IMR-90 (cell line): ENCODE measurements around the gene TOP2B.

ENCODE experiments used
- CTCF ChIP-seq: conservative IDR thresholded peaks from 2 replicates; pipeline ENCODE4 v1.5.1; 2012; ENCODE audit warnings: mild to moderate bottlenecking, low read depth, low read length, improper control_type of control experiment
- MAFK ChIP-seq: IDR thresholded peaks from 2 replicates; pipeline ENCODE4 v1.6.1; 2012; ENCODE audit warnings: low read depth, low read length, improper control_type of control experiment
- MXI1 ChIP-seq: IDR thresholded peaks from 2 replicates; pipeline ENCODE4 v1.6.1; 2012; ENCODE audit warnings: low read depth, mild to moderate bottlenecking, low read length, moderate library complexity, borderline replicate concordance
- POLR2A ChIP-seq: IDR thresholded peaks from 2 replicates; pipeline ENCODE4 v1.6.1; 2012; ENCODE audit warnings: mild to moderate bottlenecking, low read depth, low read length
- SMC3 ChIP-seq: fragments of 150-350 bp; IDR thresholded peaks from 2 replicates; pipeline ENCODE4 v1.6.1; 2016; ENCODE audit warnings: low read depth, mild to moderate bottlenecking, antibody characterized with exemption, low read length, moderate library complexity
- TF ChIP-seq, protein P1 (sequence below): fragments of 150-350 bp; IDR thresholded peaks from 2 replicates; pipeline ENCODE4 v1.6.1; 2016; ENCODE audit warnings: low read depth, mild to moderate bottlenecking, low read length, moderate library complexity, borderline replicate concordance

- no peak for TF ChIP-seq POLR2A
- TF ChIP-seq CTCF: no peak
- TF ChIP-seq, protein P1, sequence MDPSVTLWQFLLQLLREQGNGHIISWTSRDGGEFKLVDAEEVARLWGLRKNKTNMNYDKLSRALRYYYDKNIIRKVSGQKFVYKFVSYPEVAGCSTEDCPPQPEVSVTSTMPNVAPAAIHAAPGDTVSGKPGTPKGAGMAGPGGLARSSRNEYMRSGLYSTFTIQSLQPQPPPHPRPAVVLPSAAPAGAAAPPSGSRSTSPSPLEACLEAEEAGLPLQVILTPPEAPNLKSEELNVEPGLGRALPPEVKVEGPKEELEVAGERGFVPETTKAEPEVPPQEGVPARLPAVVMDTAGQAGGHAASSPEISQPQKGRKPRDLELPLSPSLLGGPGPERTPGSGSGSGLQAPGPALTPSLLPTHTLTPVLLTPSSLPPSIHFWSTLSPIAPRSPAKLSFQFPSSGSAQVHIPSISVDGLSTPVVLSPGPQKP: no peak
- TF ChIP-seq MXI1: no peak
- TF ChIP-seq MAFK: no peak
- TF ChIP-seq SMC3: no peak
These were observed 2.8 kb downstream of the TOP2B start for GRCh38 chr3:25661694-25662437.
